Kidney (tissue), 14 donors: ENCODE measurements around the gene PITX2. TPM values are rescaled to one million over a fixed set of nuclear protein-coding genes. Genes with fewer than 3 reads are reported as not detected.
A peak's percentile ranks its signal among the peaks of the same experiment; 100 is the strongest.

Experiments used
- DNase-seq, 5 donors: peaks; one replicate each; pipeline ENCODE4 v3.0.0-alpha.2; 2013 to 2020
- FAIRE-seq: peaks from 2 replicates; lab custom pipeline; 2012; peaks lifted over from hg19 to GRCh38; lab: Jason Lieb, UNC
- H3K27ac ChIP-seq, 2 donors: one replicate each; pipeline ENCODE4 v1.7.0; 2013; ENCODE audit warnings: low read depth in 2 of 2, low read length in 2 of 2, inconsistent platforms in 1 of 2
- H3K27me3 ChIP-seq: one replicate; pipeline ENCODE4 v1.7.1; 2013; ENCODE audit warnings: low read length, inconsistent platforms; ENCODE audit not compliant: control insufficient read depth, insufficient read depth
- H3K36me3 ChIP-seq, 3 donors: one replicate each; pipeline versions ENCODE4 v1.7.0 to v1.7.1; 2013; ENCODE audit warnings: low read length in 3 of 3, control low read depth in 1 of 3, inconsistent platforms in 1 of 3; ENCODE audit not compliant: insufficient read depth in 3 of 3, control insufficient read depth in 2 of 3
- H3K4me1 ChIP-seq, 3 donors: one replicate each; pipeline versions ENCODE4 v1.7.0 to v1.7.1; 2013; ENCODE audit warnings: low read length in 3 of 3, inconsistent platforms in 1 of 3, low read depth in 1 of 3; ENCODE audit not compliant: control insufficient read depth in 2 of 3, insufficient read depth in 2 of 3
- H3K4me3 ChIP-seq, 3 donors: one replicate each; pipeline versions ENCODE4 v1.7.0 to v1.8.1; 2013; ENCODE audit warnings: low read length in 3 of 3, control low read depth in 1 of 3, inconsistent platforms in 1 of 3
- H3K9ac ChIP-seq, 3 donors: one replicate each; pipeline versions ENCODE4 v1.7.0 to v1.7.1; 2013; ENCODE audit warnings: low read length in 3 of 3, control low read depth in 1 of 3, inconsistent platforms in 1 of 3
- H3K9me3 ChIP-seq, 3 donors: one replicate each; pipeline versions ENCODE4 v1.7.0 to v1.7.1; 2013; ENCODE audit warnings: low read length in 3 of 3, control low read depth in 1 of 3, inconsistent platforms in 1 of 3; ENCODE audit not compliant: control insufficient read depth in 2 of 3, insufficient read depth in 1 of 3
- intact Hi-C: fragments of 100-400 bp; cut with DNase I; formaldehyde crosslinking; loops from one replicate; pipeline ENCODE4 v1.11.1; 2022
- polyA plus RNA-seq: library from polyadenylated mRNA; stranded (reverse); fragments of 350-450 nt; fragmentation: Illumina TruSeq; extraction: RNeasy Lipid Tissue Mini Kit (QIAGEN cat#74804); gene quantifications from one replicate; pipeline ENCODE4 v1.2.3, GENCODE V29; 2014; ENCODE audit warnings: low read depth, low replicate concordance; ENCODE audit not compliant: insufficient read depth
- total RNA-seq: library from RNA; stranded (reverse); fragmentation: NEBNext Ultra II Directional; extraction: Animal tissue kit (Norgen Biotek cat#: 25700); gene quantifications from one replicate; pipeline ENCODE4 v1.2.1, GENCODE V29; 2021
- TF ChIP-seq, protein P1 (sequence below): IDR thresholded peaks from 3 replicates; pipeline ENCODE4 v1.5.1; 2012; ENCODE audit warnings: mild to moderate bottlenecking, moderate library complexity, borderline replicate concordance; ENCODE audit not compliant: insufficient read depth; ENCODE audit errors: extremely low read depth
- donor health status: control.
- donor health status: control.
- donor health status: control.
- donor health status: control.
- donor health status: control.
- donor health status: DM: yes; HTN: yes; CAD: no.
- donor health status: Normal renal cell carcinoma (clear cell type).

The PITX2 gene
- total and polyA plus RNA-seq, 2 donors from 2014 or later: 0.71 to 3.2 TPM

DNA sequence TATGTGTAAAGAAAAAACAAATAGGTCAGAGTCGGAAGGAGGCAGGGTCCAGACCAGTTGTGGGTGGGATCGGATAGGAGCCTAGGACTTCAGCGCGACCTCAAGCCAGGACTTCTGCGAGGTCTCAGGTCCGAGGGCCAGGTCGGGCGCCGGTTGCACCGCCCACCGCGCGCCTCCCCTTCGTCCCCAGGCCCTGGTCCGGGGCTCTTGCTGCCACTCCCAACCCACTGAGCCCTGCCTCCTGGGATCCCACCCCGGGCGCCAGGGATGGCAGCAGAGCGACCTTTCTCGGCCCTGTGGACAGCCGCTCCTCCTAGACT lies 12.3 kb downstream of the PITX2 start:
- Histone ChIP-seq H3K27ac (no peak overlapping the region), H3K9ac (no peak overlapping the region), H3K36me3 (no peaks in the 10 kb centered on the region), H3K4me1 (peaks cover 0 to 6% (median 0%) of the 10 kb centered on the region in 3 donors), H3K4me3 (no peak overlapping the region), H3K9me3 (no peaks in the 10 kb centered on the region), H3K27me3 (peaks cover 63% of the 10 kb centered on the region)
- DNase-seq: peak in 3 of 5 donors; percentile 12 to 48 (median 29)
- no peak for FAIRE-seq
- intact Hi-C loops: no loop called here
- TF ChIP-seq, protein P1, sequence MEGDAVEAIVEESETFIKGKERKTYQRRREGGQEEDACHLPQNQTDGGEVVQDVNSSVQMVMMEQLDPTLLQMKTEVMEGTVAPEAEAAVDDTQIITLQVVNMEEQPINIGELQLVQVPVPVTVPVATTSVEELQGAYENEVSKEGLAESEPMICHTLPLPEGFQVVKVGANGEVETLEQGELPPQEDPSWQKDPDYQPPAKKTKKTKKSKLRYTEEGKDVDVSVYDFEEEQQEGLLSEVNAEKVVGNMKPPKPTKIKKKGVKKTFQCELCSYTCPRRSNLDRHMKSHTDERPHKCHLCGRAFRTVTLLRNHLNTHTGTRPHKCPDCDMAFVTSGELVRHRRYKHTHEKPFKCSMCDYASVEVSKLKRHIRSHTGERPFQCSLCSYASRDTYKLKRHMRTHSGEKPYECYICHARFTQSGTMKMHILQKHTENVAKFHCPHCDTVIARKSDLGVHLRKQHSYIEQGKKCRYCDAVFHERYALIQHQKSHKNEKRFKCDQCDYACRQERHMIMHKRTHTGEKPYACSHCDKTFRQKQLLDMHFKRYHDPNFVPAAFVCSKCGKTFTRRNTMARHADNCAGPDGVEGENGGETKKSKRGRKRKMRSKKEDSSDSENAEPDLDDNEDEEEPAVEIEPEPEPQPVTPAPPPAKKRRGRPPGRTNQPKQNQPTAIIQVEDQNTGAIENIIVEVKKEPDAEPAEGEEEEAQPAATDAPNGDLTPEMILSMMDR: no peak

DNA sequence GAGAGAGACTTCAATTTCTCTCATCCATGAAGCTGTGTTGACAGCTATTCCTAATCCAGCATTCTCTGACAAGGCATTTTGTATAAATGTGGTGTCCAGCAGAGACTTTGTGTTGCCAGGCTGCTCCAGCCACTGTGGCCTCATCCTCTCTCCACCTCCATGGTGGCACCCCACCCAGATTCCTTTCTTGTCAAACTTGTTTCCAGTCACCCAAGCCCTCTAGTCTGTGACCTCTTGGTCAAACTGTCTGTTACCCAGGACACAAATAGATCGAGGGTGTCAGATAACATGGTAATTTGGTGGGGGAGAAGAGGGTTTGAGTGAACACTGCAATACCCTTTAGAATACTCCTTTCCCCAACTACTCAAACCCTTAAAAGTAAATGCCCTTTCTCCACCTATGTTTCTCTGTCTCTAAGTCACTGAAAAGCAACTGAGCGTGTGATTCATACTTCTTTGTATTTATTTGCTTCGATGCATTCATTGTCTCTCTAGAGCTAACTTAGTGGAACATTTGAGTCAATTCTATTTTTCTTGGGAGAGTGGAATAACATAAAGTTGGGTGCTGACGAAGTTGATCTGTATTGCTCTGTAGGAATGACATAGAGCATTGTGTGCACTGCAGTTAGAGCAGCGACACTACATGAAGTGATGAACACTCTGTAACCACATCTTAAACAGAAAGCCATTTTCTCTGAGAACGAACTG lies 13.7 kb downstream of the PITX2 start:
- FAIRE-seq (no peak), DNase-seq (peak in 2 of 5 donors; percentile 10 to 13)
- peaks cover 0 to 6% (median 0%) of the 10 kb centered on the region in 3 donors for H3K4me1 ChIP-seq
- no peak overlapping the region for H3K9ac ChIP-seq
- H3K4me3 ChIP-seq: no peak overlapping the region
- intact Hi-C loops: no loop called here
- peaks cover 52% of the 10 kb centered on the region for H3K27me3 ChIP-seq
- TF ChIP-seq, protein P1: no peak
- no peaks in the 10 kb centered on the region for H3K36me3 ChIP-seq
- no peaks in the 10 kb centered on the region for H3K9me3 ChIP-seq
- H3K27ac ChIP-seq: no peak overlapping the region

DNA sequence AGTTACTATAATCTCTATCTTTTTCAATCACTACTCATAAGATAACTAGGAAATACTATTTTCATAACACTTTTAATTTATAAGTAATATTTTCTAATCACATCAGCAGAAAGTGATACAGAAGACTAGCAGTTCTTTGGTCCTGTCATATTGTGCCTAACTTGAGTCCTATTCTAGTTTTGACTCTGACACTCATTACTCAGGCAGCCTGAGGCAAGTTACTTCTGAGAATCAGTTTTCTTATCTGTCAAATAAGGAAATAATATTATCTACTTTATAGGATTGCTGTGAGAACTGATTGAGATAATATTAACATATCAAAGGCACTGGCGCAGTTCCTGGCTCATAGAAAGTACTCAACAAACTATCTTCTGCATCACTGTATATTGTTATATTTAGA lies 17.8 kb downstream of the PITX2 start:
- no peak overlapping the region for H3K9ac ChIP-seq
- no peaks in the 10 kb centered on the region for H3K36me3 ChIP-seq
- H3K27me3 ChIP-seq: peaks cover 16% of the 10 kb centered on the region
- no peak overlapping the region for H3K27ac ChIP-seq
- TF ChIP-seq, protein P1: no peak
- intact Hi-C loops: no loop called here
- DNase-seq (no peak), FAIRE-seq (no peak)
- no peaks in the 10 kb centered on the region for H3K9me3 ChIP-seq
- no peaks in the 10 kb centered on the region for H3K4me1 ChIP-seq
- H3K4me3 ChIP-seq: no peak overlapping the region
